K562 (cell line): ENCODE results near the gene A2ML1. TPM values are rescaled to one million over a fixed set of nuclear protein-coding genes. Genes with fewer than 3 reads are reported as not detected.
A peak's percentile ranks its signal among the peaks of the same experiment; 100 is the strongest.

Experiments
- ADNP ChIP-seq: fragments of 200-800 bp; sonication (Bioruptor generic); IDR thresholded peaks from 2 replicates; pipeline ENCODE4 v1.6.1; 2016; ENCODE audit warnings: missing genetic modification characterization, missing compliant biosample characterization
- ERF ChIP-seq: fragments of 450-650 bp; formaldehyde crosslinking; IDR thresholded peaks from 2 replicates; pipeline ENCODE4 v1.4.0; 2020; ENCODE audit warnings: mild to moderate bottlenecking, mixed read lengths
- GTF2F1 ChIP-seq: IDR thresholded peaks from 2 replicates; pipeline ENCODE4 v1.6.1; 2011; ENCODE audit warnings: low read depth, low read length, improper control_type of control experiment
- HMG20B ChIP-seq: fragments of 250-450 bp; sonication (Bioruptor Pico); IDR thresholded peaks from 2 replicates; pipeline ENCODE4 v1.5.0; 2021; ENCODE audit warnings: mild to moderate bottlenecking
- ILF3 ChIP-seq: fragments of 450-650 bp; IDR thresholded peaks from 2 replicates; pipeline ENCODE4 v1.6.1; 2018; ENCODE audit warnings: antibody characterized with exemption, mild to moderate bottlenecking, moderate library complexity, borderline replicate concordance
- KAT2B ChIP-seq: IDR thresholded peaks from one replicate; pipeline ENCODE4 v1.6.1; 2012; ENCODE audit warnings: low read depth, mild to moderate bottlenecking, control low read depth, inconsistent platforms, low read length, moderate library complexity
- KLF10 ChIP-seq: fragments of 250-450 bp; sonication (Bioruptor Pico); IDR thresholded peaks from 2 replicates; pipeline ENCODE4 v1.6.1; 2021; ENCODE audit warnings: matching md5 sums
- KLF6 ChIP-seq: fragments of 250-450 bp; sonication (Bioruptor Pico); IDR thresholded peaks from 2 replicates; pipeline ENCODE4 v1.4.0; 2020; ENCODE audit warnings: mild to moderate bottlenecking, moderate library complexity, borderline replicate concordance
- MTA2 ChIP-seq: fragments of 450-650 bp; IDR thresholded peaks from 2 replicates; pipeline ENCODE4 v1.6.1; 2016; ENCODE audit warnings: low read depth
- NBN ChIP-seq: fragments of 450-650 bp; IDR thresholded peaks from 2 replicates; pipeline ENCODE4 v1.6.1; 2016; ENCODE audit warnings: low read depth, mild to moderate bottlenecking
- NCOA2 ChIP-seq, 2 experiments: fragments of 450-650 bp; IDR thresholded peaks; 2 replicates each; pipeline ENCODE4 v1.6.1; 2018; ENCODE audit warnings: mild to moderate bottlenecking in 2 of 2, moderate library complexity in 1 of 2; ENCODE audit not compliant: partially characterized antibody in 2 of 2
- NFYB ChIP-seq: IDR thresholded peaks from 2 replicates; pipeline ENCODE4 v1.6.1; 2011; ENCODE audit warnings: mild to moderate bottlenecking, moderate library complexity; ENCODE audit not compliant: insufficient read length; ENCODE audit errors: extremely low read depth
- PRMT5 ChIP-seq: sonication (generic); formaldehyde crosslinking; IDR thresholded peaks from 2 replicates; pipeline ENCODE4 v1.5.0; 2020; ENCODE audit warnings: missing genetic modification reagents
- RFX1 ChIP-seq: fragments of 450-650 bp; IDR thresholded peaks from 2 replicates; pipeline ENCODE4 v1.6.1; 2016; ENCODE audit warnings: mild to moderate bottlenecking, moderate library complexity
- TRIM24 ChIP-seq, 2 experiments: fragments of 450-650 bp; IDR thresholded peaks; 2 replicates each; pipeline ENCODE4 v1.6.1; 2016
- ZEB2 ChIP-seq: fragments of 450-650 bp; IDR thresholded peaks from 2 replicates; pipeline ENCODE4 v1.6.1; 2016
- ZKSCAN3 ChIP-seq: fragments of 250-450 bp; sonication (Bioruptor Pico); IDR thresholded peaks from 2 replicates; pipeline ENCODE4 v1.4.0; 2020
- ZNF76 ChIP-seq: fragments of 250-450 bp; sonication (Bioruptor Pico); IDR thresholded peaks from 2 replicates; pipeline ENCODE4 v1.4.0; 2020; ENCODE audit warnings: mild to moderate bottlenecking, moderate library complexity, borderline replicate concordance
- polyA plus RNA-seq, 8 experiments: library from polyadenylated mRNA; depleted of rRNA in 4 of 8; stranded (reverse) in 5 of 8; unstranded in 3 of 8; fragments of >200 nt; fragmentation: Nextera tagmentation in 2 of 8; fragmentation: Illumina TruSeq in 1 of 8; extraction: Ambion mirVana in 2 of 8; extraction: Trizol in 1 of 8; gene quantifications; 2 replicates each; pipeline versions ENCODE4 v1.2.1 to v1.2.3, GENCODE V29; 2011 to 2014; ENCODE audit warnings: inconsistent platforms in 1 of 8, missing spikeins in 1 of 8
- total RNA-seq, 7 experiments: library from RNA; depleted of rRNA in 6 of 7; stranded (reverse); fragments of >200 nt in 6 of 7; fragmentation: Illumina TruSeq in 2 of 7; extraction: Trizol in 2 of 7; gene quantifications; 2 replicates each; pipeline versions ENCODE4 v1.2.1 to v1.2.3, GENCODE V29; 2011 to 2021; ENCODE audit warnings: low replicate concordance in 1 of 7
- TF ChIP-seq, protein P1 (sequence below): fragments of 450-650 bp; IDR thresholded peaks from 2 replicates; pipeline ENCODE4 v1.7.0; 2016; ENCODE audit warnings: borderline replicate concordance
- TF ChIP-seq, protein P2 (sequence below): fragments of 450-650 bp; IDR thresholded peaks from 2 replicates; pipeline ENCODE4 v1.6.1; 2017; ENCODE audit warnings: antibody characterized with exemption, mild to moderate bottlenecking
- TF ChIP-seq, protein P3 (sequence below), 2 experiments: fragments of 250-450 bp in 1 of 2; fragments of 450-650 bp in 1 of 2; sonication (Bioruptor Pico) in 1 of 2; IDR thresholded peaks; 2 replicates each; pipeline versions ENCODE4 v1.6.1 to v1.8.0; 2016 to 2021; ENCODE audit warnings: mild to moderate bottlenecking in 2 of 2, moderate library complexity in 2 of 2, missing compliant biosample characterization in 1 of 2, missing genetic modification characterization in 1 of 2
- TF ChIP-seq, protein P4 (sequence below): fragments of 250-450 bp; sonication (Bioruptor Pico); IDR thresholded peaks from 2 replicates; pipeline ENCODE4 v1.5.0; 2020; ENCODE audit warnings: mild to moderate bottlenecking, borderline replicate concordance

The A2ML1 gene
- total and polyA plus RNA-seq, 9 of the 15 experiments (the other 6 are each of a cell fraction or from before 2014, with no cell fraction given) = 0.04 to 0.47 (median 0.13) TPM

DNA sequence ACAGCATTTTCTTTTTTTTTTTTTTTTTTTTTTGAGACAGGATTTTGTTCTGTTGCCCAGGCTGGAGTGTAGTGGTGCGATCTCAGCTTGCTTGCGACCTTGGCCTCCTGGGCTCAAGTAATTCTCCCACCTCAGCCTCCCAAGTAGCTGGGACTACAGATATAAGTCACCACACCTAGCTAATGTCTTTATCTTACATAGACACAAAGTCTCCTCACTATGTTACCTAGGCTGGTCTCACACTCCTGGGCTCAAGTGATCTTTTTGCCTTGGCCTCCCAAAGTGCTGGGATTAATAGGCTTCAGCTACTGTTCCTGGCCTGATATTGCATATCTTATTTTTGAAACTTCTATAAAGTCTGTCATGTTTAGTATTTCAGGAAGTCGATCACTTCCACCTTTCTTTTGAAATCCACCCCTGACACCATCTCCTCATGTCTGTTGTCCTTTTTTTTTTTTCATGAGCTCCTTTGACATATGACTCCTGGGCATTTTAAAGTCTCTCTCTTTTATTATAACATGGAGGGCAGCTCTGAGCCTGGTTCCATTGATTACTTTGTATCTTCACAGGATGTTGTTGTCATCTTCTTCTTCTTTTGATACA is 5.9 kb upstream of the A2ML1 start (continued):
- TF ChIP-seq, protein P1, sequence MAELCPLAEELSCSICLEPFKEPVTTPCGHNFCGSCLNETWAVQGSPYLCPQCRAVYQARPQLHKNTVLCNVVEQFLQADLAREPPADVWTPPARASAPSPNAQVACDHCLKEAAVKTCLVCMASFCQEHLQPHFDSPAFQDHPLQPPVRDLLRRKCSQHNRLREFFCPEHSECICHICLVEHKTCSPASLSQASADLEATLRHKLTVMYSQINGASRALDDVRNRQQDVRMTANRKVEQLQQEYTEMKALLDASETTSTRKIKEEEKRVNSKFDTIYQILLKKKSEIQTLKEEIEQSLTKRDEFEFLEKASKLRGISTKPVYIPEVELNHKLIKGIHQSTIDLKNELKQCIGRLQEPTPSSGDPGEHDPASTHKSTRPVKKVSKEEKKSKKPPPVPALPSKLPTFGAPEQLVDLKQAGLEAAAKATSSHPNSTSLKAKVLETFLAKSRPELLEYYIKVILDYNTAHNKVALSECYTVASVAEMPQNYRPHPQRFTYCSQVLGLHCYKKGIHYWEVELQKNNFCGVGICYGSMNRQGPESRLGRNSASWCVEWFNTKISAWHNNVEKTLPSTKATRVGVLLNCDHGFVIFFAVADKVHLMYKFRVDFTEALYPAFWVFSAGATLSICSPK = no peak
- TF ChIP-seq ZNF76 (CRISPR knock-in tag) (no peak), RFX1 (no peak), NCOA2 (IDR thresholded peaks at IDR 0.05; ENCODE audit: partially characterized antibody in 2 of 2) (no peak), ERF (CRISPR knock-in tag) (no peak), NFYB (no peak), ADNP (0 out of 2 replicates have a peak, but pooled peaks have one; percentile 32), KLF6 (CRISPR knock-in tag) (no peak), PRMT5 (CRISPR knock-in tag) (no peak), ILF3 (no peak), ZEB2 (peak; percentile 72; the same call in 1 of the 2 replicates), KAT2B (no peak), GTF2F1 (no peak), KLF10 (CRISPR knock-in tag) (no peak), HMG20B (CRISPR knock-in tag) (no peak), NBN (no peak), ZKSCAN3 (no peak), TRIM24 (IDR thresholded peaks at IDR 0.05) (peak; percentile 35 to 61; a peak in 2 of 4 replicates), MTA2 (0 out of 2 replicates have a peak, but pooled peaks have one; percentile 33)
- TF ChIP-seq, protein P2, sequence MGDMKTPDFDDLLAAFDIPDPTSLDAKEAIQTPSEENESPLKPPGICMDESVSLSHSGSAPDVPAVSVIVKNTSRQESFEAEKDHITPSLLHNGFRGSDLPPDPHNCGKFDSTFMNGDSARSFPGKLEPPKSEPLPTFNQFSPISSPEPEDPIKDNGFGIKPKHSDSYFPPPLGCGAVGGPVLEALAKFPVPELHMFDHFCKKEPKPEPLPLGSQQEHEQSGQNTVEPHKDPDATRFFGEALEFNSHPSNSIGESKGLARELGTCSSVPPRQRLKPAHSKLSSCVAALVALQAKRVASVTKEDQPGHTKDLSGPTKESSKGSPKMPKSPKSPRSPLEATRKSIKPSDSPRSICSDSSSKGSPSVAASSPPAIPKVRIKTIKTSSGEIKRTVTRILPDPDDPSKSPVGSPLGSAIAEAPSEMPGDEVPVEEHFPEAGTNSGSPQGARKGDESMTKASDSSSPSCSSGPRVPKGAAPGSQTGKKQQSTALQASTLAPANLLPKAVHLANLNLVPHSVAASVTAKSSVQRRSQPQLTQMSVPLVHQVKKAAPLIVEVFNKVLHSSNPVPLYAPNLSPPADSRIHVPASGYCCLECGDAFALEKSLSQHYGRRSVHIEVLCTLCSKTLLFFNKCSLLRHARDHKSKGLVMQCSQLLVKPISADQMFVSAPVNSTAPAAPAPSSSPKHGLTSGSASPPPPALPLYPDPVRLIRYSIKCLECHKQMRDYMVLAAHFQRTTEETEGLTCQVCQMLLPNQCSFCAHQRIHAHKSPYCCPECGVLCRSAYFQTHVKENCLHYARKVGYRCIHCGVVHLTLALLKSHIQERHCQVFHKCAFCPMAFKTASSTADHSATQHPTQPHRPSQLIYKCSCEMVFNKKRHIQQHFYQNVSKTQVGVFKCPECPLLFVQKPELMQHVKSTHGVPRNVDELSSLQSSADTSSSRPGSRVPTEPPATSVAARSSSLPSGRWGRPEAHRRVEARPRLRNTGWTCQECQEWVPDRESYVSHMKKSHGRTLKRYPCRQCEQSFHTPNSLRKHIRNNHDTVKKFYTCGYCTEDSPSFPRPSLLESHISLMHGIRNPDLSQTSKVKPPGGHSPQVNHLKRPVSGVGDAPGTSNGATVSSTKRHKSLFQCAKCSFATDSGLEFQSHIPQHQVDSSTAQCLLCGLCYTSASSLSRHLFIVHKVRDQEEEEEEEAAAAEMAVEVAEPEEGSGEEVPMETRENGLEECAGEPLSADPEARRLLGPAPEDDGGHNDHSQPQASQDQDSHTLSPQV = no peak
- TF ChIP-seq, protein P3, sequence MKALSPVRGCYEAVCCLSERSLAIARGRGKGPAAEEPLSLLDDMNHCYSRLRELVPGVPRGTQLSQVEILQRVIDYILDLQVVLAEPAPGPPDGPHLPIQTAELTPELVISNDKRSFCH (CRISPR knock-in tag; IDR thresholded peaks at IDR 0.05) = no peak
- TF ChIP-seq, protein P3 (tag; IDR thresholded peaks at IDR 0.05) = no peak
- TF ChIP-seq, protein P4, sequence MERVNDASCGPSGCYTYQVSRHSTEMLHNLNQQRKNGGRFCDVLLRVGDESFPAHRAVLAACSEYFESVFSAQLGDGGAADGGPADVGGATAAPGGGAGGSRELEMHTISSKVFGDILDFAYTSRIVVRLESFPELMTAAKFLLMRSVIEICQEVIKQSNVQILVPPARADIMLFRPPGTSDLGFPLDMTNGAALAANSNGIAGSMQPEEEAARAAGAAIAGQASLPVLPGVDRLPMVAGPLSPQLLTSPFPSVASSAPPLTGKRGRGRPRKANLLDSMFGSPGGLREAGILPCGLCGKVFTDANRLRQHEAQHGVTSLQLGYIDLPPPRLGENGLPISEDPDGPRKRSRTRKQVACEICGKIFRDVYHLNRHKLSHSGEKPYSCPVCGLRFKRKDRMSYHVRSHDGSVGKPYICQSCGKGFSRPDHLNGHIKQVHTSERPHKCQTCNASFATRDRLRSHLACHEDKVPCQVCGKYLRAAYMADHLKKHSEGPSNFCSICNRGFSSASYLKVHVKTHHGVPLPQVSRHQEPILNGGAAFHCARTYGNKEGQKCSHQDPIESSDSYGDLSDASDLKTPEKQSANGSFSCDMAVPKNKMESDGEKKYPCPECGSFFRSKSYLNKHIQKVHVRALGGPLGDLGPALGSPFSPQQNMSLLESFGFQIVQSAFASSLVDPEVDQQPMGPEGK (CRISPR knock-in tag) = no peak
